ENCODE data around the gene SPEF1.

DNA sequence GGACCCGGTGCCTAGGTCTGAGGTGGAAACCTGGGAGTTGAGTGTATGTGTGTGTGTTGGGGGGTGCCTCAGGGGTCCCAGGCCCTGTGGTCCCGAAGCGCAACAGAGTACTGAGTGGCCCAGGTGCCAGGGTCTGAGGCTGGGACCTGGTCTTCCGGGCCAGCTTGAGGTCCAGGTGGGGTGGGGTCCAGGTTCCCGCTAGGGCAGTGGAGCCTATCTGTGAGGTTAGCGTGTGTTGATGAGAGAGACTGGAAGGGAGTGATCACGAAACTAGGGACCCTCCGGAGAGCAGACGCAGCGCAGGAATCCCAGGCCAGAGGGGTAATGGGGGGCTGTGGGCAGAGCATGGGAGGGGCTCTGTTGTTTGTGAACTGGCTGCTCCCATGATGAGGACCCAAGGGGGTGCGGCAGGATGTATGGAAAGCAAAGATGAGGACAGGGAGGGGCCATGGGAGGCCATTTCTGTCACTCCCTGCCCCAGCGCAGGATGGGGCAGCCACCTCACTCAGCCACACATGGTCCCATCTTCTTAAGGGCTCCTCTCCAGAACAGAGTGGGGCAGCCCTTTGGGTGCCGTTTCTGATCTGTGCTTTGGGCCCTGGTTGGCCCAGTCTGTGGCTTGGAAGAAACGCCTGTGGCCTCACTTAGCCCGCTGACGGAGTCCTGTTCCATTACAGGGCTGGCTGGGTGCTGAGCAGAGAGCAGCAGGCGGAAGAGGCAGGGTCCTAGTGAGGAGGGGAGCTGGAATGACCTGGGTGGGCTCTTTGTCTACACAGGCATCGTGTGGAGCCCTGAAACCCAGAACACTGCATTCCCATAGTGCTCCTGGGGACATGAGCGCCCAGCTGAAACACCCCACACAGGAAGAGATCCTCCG lies 47.9 kb downstream of the SPEF1 start:
- TF ChIP-seq NFIC (IDR thresholded peaks at IDR 0.05) (no peak), CREB1 (IDR thresholded peaks at IDR 0.05; ENCODE audit: low read depth) (no peak), CEBPB (IDR thresholded peaks at IDR 0.05) (no peak), EP300 (IDR thresholded peaks at IDR 0.05; ENCODE audit: borderline replicate concordance) (no peak), ZBTB7A (IDR thresholded peaks at IDR 0.05; ENCODE audit: low read depth) (no peak), FOXM1 (IDR thresholded peaks at IDR 0.05; ENCODE audit: borderline replicate concordance, low read depth) (no peak), TCF12 (IDR thresholded peaks at IDR 0.05; ENCODE audit: low read depth) (no peak), TAF1 (IDR thresholded peaks at IDR 0.05; ENCODE audit: low read depth) (no peak), YY1 (IDR thresholded peaks at IDR 0.05; ENCODE audit: low read depth) (no peak)
- TF ChIP-seq, protein P1, sequence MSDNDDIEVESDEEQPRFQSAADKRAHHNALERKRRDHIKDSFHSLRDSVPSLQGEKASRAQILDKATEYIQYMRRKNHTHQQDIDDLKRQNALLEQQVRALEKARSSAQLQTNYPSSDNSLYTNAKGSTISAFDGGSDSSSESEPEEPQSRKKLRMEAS (IDR thresholded peaks at IDR 0.05): no peak
- TF ChIP-seq, protein P2, sequence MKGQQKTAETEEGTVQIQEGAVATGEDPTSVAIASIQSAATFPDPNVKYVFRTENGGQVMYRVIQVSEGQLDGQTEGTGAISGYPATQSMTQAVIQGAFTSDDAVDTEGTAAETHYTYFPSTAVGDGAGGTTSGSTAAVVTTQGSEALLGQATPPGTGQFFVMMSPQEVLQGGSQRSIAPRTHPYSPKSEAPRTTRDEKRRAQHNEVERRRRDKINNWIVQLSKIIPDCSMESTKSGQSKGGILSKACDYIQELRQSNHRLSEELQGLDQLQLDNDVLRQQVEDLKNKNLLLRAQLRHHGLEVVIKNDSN (IDR thresholded peaks at IDR 0.05): no peak

Measured in Ishikawa (cell line).